GM19438 (cell line): ENCODE data around the gene ZNF341.

Source experiments
- ATAC-seq: cut with Tn5 transposase; IDR thresholded peaks from one replicate; pipeline ENCODE4 v1.9.1; 2021; ENCODE audit warnings: low read depth; ENCODE audit not compliant: unreplicated experiment

The ZNF341 gene

GRCh38 chr20:33819456-33819855 is 87.7 kb downstream of the ZNF341 start:
- ATAC-seq, result no peak

- no peak for ATAC-seq
Observed at GRCh38 chr20:33820362-33820761, 88.6 kb downstream of the ZNF341 start.

- no peak for ATAC-seq
Observed at GRCh38 chr20:33821270-33821836, 89.6 kb downstream of the ZNF341 start.

- no peak for ATAC-seq
Observed at GRCh38 chr20:33822423-33822822, 90.6 kb downstream of the ZNF341 start.

- no peak for ATAC-seq
Observed at GRCh38 chr20:33822991-33823390, 91.2 kb downstream of the ZNF341 start.

- no peak for ATAC-seq
Observed at GRCh38 chr20:33824852-33825251, 93.1 kb downstream of the ZNF341 start.

GRCh38 chr20:33825340-33826269 is 93.8 kb downstream of the ZNF341 start:
- no peak for ATAC-seq

- ATAC-seq, result no peak
Observed at GRCh38 chr20:33826270-33826897, 94.6 kb downstream of the ZNF341 start.

- ATAC-seq, result no peak
Observed at GRCh38 chr20:33827109-33827508, 95.3 kb downstream of the ZNF341 start.

GRCh38 chr20:33827634-33828325 is 96.0 kb downstream of the ZNF341 start:
- ATAC-seq, result no peak

GRCh38 chr20:33828326-33828844 is 96.6 kb downstream of the ZNF341 start:
- no peak for ATAC-seq

- ATAC-seq, result no peak
Observed at GRCh38 chr20:33828967-33829560, 97.3 kb downstream of the ZNF341 start.

- no peak for ATAC-seq
Observed at GRCh38 chr20:33829636-33830035, 97.8 kb downstream of the ZNF341 start.

- no peak for ATAC-seq
Observed at GRCh38 chr20:33830371-33830770, 98.6 kb downstream of the ZNF341 start.

- ATAC-seq, result no peak
Observed at GRCh38 chr20:33832103-33832804, 100.5 kb downstream of the ZNF341 start.

GRCh38 chr20:33833333-33833732 is 101.5 kb downstream of the ZNF341 start:
- ATAC-seq, result no peak

GRCh38 chr20:33835615-33836172 is 103.9 kb downstream of the ZNF341 start:
- no peak for ATAC-seq

GRCh38 chr20:33836277-33836676 is 104.5 kb downstream of the ZNF341 start:
- no peak for ATAC-seq

GRCh38 chr20:33837096-33837830 is 105.5 kb downstream of the ZNF341 start:
- no peak for ATAC-seq
